IMR-90 (cell line): ENCODE results near the gene BTBD9.

Experiments used
- CEBPB ChIP-seq: IDR thresholded peaks from 2 replicates; pipeline ENCODE4 v1.6.1; 2012; ENCODE audit warnings: low read depth, low read length, improper control_type of control experiment
- CHD1 ChIP-seq: IDR thresholded peaks from 2 replicates; pipeline ENCODE4 v1.6.1; 2012; ENCODE audit warnings: low read depth, low read length, improper control_type of control experiment
- MAZ ChIP-seq: IDR thresholded peaks from 2 replicates; pipeline ENCODE4 v1.6.1; 2012; ENCODE audit warnings: low read depth, mild to moderate bottlenecking, low read length, improper control_type of control experiment, moderate library complexity, borderline replicate concordance
- POLR2A ChIP-seq: IDR thresholded peaks from 2 replicates; pipeline ENCODE4 v1.6.1; 2012; ENCODE audit warnings: mild to moderate bottlenecking, low read depth, low read length
- RAD21 ChIP-seq: IDR thresholded peaks from 2 replicates; pipeline ENCODE4 v1.6.1; 2012; ENCODE audit warnings: low read length, improper control_type of control experiment
- RCOR1 ChIP-seq: IDR thresholded peaks from 2 replicates; pipeline ENCODE4 v1.6.1; 2012; ENCODE audit warnings: mild to moderate bottlenecking, low read length, improper control_type of control experiment; ENCODE audit not compliant: insufficient replicate concordance
- RFX5 ChIP-seq: IDR thresholded peaks from 2 replicates; pipeline ENCODE4 v1.8.0; 2012; ENCODE audit warnings: low read depth, mild to moderate bottlenecking, low read length, moderate library complexity
- TF ChIP-seq, protein P1 (sequence below): conservative IDR thresholded peaks from 2 replicates; pipeline ENCODE4 v1.5.1; 2012; ENCODE audit warnings: mild to moderate bottlenecking, low read depth, low read length, improper control_type of control experiment
- TF ChIP-seq, protein P2 (sequence below): fragments of 150-350 bp; IDR thresholded peaks from 2 replicates; pipeline ENCODE4 v1.6.1; 2016; ENCODE audit warnings: low read depth, mild to moderate bottlenecking, low read length, moderate library complexity, borderline replicate concordance

DNA sequence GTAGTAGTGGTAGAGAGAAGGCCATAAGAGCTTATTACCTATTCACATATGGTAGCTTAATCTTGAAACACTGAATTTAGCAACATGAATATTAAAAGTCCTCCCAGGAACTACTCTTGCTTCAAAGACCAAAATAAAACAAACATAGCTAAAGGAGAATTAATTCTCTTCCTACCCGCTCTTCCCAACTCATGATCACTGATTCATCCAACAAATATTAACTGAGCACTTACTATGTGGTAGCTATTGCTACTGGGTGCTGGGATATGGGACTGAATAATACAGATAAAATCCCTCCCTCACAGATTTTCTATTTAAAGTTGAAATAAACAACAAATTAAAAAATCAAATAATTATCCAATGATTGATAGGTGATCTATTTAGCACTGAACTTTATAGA is 287.1 kb downstream of the BTBD9 start:
- TF ChIP-seq, protein P1, sequence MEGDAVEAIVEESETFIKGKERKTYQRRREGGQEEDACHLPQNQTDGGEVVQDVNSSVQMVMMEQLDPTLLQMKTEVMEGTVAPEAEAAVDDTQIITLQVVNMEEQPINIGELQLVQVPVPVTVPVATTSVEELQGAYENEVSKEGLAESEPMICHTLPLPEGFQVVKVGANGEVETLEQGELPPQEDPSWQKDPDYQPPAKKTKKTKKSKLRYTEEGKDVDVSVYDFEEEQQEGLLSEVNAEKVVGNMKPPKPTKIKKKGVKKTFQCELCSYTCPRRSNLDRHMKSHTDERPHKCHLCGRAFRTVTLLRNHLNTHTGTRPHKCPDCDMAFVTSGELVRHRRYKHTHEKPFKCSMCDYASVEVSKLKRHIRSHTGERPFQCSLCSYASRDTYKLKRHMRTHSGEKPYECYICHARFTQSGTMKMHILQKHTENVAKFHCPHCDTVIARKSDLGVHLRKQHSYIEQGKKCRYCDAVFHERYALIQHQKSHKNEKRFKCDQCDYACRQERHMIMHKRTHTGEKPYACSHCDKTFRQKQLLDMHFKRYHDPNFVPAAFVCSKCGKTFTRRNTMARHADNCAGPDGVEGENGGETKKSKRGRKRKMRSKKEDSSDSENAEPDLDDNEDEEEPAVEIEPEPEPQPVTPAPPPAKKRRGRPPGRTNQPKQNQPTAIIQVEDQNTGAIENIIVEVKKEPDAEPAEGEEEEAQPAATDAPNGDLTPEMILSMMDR, result no peak
- TF ChIP-seq RCOR1, result no peak
- TF ChIP-seq POLR2A, result no peak
- TF ChIP-seq RFX5, result no peak
- no peak for TF ChIP-seq CEBPB
- TF ChIP-seq, protein P2, sequence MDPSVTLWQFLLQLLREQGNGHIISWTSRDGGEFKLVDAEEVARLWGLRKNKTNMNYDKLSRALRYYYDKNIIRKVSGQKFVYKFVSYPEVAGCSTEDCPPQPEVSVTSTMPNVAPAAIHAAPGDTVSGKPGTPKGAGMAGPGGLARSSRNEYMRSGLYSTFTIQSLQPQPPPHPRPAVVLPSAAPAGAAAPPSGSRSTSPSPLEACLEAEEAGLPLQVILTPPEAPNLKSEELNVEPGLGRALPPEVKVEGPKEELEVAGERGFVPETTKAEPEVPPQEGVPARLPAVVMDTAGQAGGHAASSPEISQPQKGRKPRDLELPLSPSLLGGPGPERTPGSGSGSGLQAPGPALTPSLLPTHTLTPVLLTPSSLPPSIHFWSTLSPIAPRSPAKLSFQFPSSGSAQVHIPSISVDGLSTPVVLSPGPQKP, result no peak
- TF ChIP-seq MAZ, result no peak
- TF ChIP-seq CHD1, result no peak
- TF ChIP-seq RAD21, result no peak
